Stimulated activated CD8-positive, alpha-beta memory T cell treated with anti-CD3 and anti-CD28 coated beads, Interleukin-15, amount 100 ng/mL, for 4 hours (primary cell): Measurements from ENCODE around the gene TWNK.

Source experiments
- DNase-seq, 2 donors: peaks; one replicate each; pipeline ENCODE4 v3.0.0-alpha.2; 2020; ENCODE audit warnings: low read depth in 2 of 2

Gene TWNK

GRCh38 chr10:100986952-100987684 is at the start of gene TWNK, which contains the start of gene MRPL43:
TSS of gene TWNK (plus strand) at chr10:100987543. CDS start at chr10:100988211, 668 bp downstream.
TSS of gene MRPL43 (minus strand) at chr10:100987497. CDS start at chr10:100987443, 54 bp downstream.
- peak; percentile 68 to 74 for DNase-seq

DNA sequence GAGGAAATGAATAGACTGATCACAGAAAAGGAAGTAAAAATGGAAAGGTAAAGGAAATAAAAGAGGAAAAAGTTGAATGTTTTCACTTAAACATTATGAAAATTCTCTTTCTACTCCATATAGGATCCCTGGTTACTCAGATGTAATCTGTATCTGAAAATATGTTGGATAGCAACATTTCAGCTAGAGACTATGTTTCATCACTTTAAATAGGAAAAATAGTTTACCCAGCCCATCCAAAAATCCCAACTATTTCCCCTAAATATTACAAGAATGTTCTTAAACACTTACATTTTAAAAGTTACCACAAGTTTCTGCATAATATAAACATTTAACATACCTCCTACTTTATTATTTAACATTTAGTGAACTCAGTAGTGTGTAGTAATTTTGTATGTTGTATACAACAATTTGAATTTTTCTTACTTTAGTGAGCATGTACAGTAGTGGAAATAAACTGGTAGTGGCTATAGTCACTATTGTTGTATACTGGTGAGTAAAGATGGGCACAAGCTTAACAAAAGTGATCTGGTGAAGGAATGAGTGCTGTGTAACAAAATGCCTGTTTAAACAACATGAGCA is 47.5 kb upstream of the TWNK start:
- no peak for DNase-seq

DNA sequence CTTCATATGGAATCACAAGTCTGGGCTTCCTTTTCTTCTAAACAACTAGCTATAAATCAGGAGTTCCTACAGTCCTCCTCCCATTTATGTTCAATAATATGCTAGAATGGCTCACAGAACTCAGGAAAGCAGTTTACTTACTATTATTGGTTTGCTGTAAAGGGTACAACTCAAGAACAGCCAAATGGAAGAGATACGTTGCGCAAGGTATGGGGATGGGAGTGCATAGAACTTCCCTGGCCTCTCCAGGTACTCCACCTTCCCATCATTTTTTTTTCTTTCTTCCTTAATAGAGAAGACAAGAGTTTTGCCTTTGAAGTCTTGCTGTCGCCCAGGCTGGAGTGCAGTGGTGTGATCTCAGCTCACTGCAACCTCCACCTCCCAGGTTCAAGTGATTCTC is 45.1 kb upstream of the TWNK start:
- DNase-seq, result no peak

DNA sequence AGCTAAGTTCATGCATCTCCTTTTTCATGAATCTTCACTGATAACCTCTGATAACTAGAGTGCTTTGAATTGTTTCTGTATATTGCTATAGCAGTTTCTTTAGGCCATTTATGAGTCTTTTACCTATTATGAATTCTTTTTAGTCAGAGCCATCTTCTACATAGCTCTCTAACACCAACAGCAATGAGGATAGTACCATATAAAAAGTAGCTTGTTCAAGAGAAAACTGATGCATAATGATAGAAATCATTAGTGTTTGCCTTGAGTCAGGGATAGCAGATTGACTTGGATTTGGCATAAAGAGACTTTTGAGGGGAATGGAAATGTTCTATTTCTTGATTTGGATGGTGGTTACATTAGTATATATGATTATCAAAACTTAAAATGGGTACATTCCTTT is 43.8 kb upstream of the TWNK start:
- DNase-seq, result no peak

GRCh38 chr10:100945754-100946153 is 41.6 kb upstream of the TWNK start:
- DNase-seq, result no peak

GRCh38 chr10:100948916-100949315 is 38.4 kb upstream of the TWNK start:
- no peak for DNase-seq

- no peak for DNase-seq
Observed at GRCh38 chr10:100960251-100960650, 27.1 kb upstream of the TWNK start.

DNA sequence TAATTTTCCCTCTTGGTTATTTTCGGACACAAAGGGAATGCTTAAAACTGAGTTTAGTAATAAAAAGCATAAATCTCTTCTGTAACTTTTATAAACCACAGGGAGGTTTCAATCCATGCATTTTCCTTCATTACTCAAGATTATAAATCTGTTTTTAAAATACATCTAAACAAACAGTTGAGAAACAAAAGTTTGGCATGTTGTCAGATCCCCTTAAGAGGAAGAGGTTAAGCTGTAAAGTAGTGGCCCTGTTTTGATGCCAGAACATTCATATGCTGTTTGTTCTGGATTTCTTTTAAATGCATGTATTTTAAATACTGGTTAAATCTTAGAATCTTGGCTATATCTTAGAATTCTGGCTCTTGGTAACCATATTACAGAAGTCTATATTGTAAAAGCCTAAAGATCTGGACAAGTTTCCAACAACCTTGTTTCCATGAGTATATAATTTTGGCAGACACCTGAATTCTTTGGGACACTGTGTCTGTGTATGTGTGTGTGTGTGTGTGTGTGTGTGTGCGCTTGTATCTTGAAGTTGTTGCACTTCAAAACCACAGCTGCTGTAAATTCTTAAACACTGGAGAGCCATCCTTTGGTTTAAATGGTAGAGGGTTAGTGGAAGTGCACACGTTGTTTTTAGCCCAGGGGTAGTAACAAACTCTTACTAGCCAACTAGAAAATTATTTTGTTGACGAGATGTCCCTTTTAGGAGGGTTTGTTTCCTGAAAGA is 24.8 kb upstream of the TWNK start:
- DNase-seq, result no peak

- no peak for DNase-seq
Observed at GRCh38 chr10:100963826-100964225, 23.5 kb upstream of the TWNK start.

DNA sequence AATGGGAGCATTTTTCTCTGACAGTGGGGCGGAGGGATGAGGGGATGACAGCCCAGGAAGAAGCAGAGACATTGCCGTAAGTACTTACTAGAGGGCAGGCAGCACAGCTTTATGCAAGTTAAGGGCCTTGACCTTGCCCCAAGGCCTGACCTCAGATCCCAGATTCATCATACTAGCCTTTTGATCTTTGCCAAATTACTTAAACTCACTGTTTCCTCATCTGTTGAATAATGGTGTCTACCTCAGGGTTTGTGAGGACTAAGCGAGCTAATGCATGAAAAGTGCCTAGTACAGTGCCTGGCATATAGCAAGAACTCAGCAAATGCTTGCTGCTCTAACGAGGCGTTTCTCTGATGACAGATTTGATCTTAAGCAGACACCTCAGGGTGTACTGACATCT is 21.5 kb upstream of the TWNK start:
- DNase-seq, result no peak

- no peak for DNase-seq
Observed at GRCh38 chr10:100966887-100967286, 20.5 kb upstream of the TWNK start.

DNA sequence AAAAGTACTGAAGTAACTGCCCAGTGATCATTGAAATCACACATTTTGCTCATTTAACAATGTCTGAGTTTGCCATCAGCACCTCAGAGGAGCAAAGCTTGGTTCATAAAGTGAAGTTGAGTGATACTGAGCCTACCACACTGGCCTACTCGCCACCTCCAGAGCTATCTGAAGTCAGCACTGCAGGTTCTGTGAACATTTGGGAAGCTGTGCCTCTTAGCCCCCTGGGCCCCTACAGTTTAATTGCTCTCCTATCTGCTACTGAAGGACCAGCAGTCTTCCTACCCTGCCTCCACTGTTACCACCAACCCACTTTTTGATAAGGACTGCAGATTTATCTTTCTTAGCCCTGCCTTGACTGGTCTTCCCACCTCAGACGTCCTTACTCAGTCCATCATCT is 20.0 kb upstream of the TWNK start:
- DNase-seq, result no peak

- no peak for DNase-seq
Observed at GRCh38 chr10:100968062-100968736, 19.1 kb upstream of the TWNK start.

- DNase-seq, result no peak
Observed at GRCh38 chr10:100968863-100969186, 18.5 kb upstream of the TWNK start.

DNA sequence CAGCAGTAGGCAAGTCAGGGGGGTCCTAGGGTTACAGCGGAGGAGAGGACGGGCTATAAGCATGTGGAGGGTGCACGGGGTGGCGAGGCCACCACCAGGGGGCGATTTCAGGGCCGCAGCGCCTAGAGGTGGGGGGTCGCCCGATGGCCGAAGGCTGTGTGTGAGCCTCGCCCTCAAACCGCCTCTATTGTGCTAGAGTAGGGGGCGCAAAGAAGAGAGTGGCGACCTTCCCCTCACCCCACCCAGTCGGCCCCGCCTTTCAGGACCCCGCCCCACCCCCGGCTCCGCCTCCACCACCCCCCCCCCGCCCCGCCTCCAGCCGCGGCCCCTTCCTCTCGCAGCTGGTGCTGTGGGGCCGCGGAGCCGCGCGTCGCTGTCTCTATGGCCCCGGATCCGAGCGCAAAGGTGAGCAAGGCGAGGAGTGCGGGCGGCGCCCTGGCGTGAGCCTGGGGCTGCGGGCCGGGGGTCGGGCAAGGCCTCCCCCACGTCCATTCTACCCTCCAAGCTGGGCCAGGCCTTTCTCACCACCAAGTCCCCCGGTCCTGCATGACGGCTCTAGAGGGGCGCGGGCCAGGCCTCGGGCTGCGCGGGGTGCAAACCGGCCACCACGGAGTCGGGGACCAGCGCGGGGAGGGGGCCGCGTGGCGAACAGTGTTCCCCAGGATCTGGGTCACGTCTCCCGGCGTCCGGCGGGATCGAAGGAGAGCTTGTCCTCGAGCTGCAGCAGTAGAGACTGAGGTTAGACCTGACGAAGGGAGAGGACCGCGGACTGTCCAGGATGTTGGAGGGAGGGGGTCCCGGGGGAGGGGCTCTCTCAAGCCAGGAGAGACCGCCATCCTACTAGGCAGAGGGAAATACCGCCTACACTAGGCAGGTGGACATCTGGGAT is 17.9 kb upstream of the TWNK start, which contains the start of gene SEMA4G:
SEMA4G (plus strand) TSS at position 318 of the 889 bp plus-strand sequence. CDS start 3,409 bp downstream, outside the sequence.
- DNase-seq, result no peak

- peak in 1 of 2 donors; percentile 13 for DNase-seq
Observed at GRCh38 chr10:100970076-100970913, 17.0 kb upstream of the TWNK start.

DNA sequence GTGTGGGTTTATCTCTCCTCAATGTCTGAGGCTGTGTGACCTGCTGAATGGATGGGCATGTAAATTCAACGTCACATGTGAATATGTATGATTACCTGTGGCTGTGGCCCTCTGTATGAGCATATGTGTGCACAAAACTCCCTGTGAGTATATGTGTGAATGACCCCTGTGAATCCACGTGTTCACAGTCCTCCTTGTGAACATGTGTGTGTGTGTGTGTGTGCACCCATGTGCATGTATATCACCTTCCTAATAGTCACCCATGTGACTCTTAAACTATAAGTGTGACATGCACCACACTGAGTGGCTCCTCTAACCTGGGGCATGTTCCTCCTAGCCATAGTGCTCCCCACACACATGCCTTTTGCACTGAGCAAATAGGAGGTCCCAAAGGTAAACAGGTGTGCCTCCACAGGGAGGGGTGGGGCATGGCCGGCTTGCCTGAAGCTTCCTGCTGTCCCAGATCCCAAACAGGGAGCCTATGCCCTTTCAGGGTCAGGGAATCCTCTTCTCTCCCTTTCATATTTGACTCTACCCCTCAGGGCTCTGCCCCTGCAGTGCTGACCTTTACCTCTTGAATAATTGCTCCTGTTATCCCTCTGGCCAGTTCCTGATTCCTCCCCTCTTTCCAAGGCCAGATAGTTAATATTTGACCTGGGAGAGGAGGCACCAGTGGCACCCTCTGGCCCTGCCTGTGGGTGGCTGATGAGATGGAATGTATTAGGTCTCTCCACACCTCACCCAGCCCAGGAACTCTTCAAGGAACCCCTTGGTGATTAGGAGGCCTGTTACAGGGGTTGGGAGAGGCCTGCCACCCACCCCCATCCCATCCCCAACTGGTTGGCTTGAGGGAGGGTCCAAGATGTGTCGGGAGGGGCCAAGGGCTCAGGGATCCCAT is 16.2 kb upstream of the TWNK start:
- no peak for DNase-seq

GRCh38 chr10:100972115-100972903 is 15.0 kb upstream of the TWNK start:
- no peak for DNase-seq
